PFSK-1 (cell line): ENCODE data around the gene P2RY12.

Source experiments
- FOXP2 ChIP-seq: optimal IDR thresholded peaks from 2 replicates; pipeline ENCODE3; 2011; ENCODE audit warnings: borderline replicate concordance, control low read depth, inconsistent platforms; ENCODE audit not compliant: insufficient read depth; ENCODE audit errors: extremely low read length, extremely low read depth
- POLR2AphosphoS5 ChIP-seq: IDR thresholded peaks from 2 replicates; pipeline ENCODE4 v1.6.1; 2012; ENCODE audit warnings: low read depth, mild to moderate bottlenecking, control low read depth, low read length, moderate library complexity
- SIN3A ChIP-seq: IDR thresholded peaks from 2 replicates; pipeline ENCODE4 v1.6.1; 2012; ENCODE audit warnings: mild to moderate bottlenecking, low read length, moderate library complexity, borderline replicate concordance; ENCODE audit not compliant: insufficient read depth
- TAF1 ChIP-seq: IDR thresholded peaks from 2 replicates; pipeline ENCODE4 v1.6.1; 2012; ENCODE audit warnings: low read length, control low read depth, borderline replicate concordance; ENCODE audit not compliant: insufficient read depth
- TF ChIP-seq, protein P1 (sequence below), 2 experiments: IDR thresholded peaks; 2 replicates each; pipeline versions ENCODE4 v1.6.1 to v1.8.0; 2011 to 2012; ENCODE audit warnings: low read depth in 2 of 2, low read length in 2 of 2, control low read depth in 1 of 2, inconsistent platforms in 1 of 2, mild to moderate bottlenecking in 1 of 2, moderate library complexity in 1 of 2; ENCODE audit not compliant: insufficient read depth in 1 of 2

DNA sequence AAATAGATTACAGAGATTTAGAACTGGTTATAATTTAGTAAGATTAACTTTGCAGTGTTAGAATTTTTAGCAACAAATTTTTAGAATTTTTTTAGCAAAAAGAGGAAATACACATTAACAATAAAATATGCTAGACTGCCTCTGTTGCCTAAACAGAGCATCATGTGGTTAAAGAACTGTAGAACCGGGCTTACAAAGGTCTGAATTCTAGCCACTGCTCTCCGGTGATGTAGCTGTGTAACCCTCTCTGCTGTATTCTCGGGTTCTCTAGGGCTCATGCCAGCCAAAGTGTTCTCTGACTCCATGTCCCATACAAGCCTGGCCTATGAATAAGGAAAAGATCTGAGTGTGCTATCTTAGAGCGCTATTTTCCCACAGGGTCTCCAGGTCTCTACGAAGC is 2.9 kb upstream of the P2RY12 start:
- TF ChIP-seq POLR2AphosphoS5, result no peak
- TF ChIP-seq TAF1, result no peak
- no peak for TF ChIP-seq SIN3A
- TF ChIP-seq, protein P1, sequence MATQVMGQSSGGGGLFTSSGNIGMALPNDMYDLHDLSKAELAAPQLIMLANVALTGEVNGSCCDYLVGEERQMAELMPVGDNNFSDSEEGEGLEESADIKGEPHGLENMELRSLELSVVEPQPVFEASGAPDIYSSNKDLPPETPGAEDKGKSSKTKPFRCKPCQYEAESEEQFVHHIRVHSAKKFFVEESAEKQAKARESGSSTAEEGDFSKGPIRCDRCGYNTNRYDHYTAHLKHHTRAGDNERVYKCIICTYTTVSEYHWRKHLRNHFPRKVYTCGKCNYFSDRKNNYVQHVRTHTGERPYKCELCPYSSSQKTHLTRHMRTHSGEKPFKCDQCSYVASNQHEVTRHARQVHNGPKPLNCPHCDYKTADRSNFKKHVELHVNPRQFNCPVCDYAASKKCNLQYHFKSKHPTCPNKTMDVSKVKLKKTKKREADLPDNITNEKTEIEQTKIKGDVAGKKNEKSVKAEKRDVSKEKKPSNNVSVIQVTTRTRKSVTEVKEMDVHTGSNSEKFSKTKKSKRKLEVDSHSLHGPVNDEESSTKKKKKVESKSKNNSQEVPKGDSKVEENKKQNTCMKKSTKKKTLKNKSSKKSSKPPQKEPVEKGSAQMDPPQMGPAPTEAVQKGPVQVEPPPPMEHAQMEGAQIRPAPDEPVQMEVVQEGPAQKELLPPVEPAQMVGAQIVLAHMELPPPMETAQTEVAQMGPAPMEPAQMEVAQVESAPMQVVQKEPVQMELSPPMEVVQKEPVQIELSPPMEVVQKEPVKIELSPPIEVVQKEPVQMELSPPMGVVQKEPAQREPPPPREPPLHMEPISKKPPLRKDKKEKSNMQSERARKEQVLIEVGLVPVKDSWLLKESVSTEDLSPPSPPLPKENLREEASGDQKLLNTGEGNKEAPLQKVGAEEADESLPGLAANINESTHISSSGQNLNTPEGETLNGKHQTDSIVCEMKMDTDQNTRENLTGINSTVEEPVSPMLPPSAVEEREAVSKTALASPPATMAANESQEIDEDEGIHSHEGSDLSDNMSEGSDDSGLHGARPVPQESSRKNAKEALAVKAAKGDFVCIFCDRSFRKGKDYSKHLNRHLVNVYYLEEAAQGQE (IDR thresholded peaks at IDR 0.05; ENCODE audit: insufficient read depth in 1 of 2, low read depth in 2 of 2, low read length in 2 of 2), result no peak
- TF ChIP-seq FOXP2, result no peak
